GM20000 (cell line): Measurements from ENCODE around the gene UNC5B.

ENCODE experiments used
- DNase-seq: peaks from one replicate; pipeline ENCODE4 v3.0.0; 2012; ENCODE audit warnings: low spot score
- CTCF ChIP-seq: IDR thresholded peaks from 2 replicates; pipeline ENCODE4 v1.5.1; 2012; ENCODE audit warnings: mild to moderate bottlenecking, control low read depth; ENCODE audit errors: extremely low read depth, missing control alignments

UNC5B gene

GRCh38 chr10:71232089-71232998 is 20.0 kb downstream of the UNC5B start:
- DNase-seq, result no peak

GRCh38 chr10:71233482-71233892 is 21.1 kb downstream of the UNC5B start:
- no peak for TF ChIP-seq CTCF
- no peak for DNase-seq

More at GRCh38 chr10:71232089-71232998, 20.0 kb downstream of the UNC5B start:
- TF ChIP-seq CTCF, result no peak

- TF ChIP-seq CTCF, result no peak
- no peak for DNase-seq
These were observed 21.9 kb downstream of the UNC5B start for GRCh38 chr10:71234004-71234894.

- DNase-seq, result no peak
- TF ChIP-seq CTCF, result no peak
These were observed 22.8 kb downstream of the UNC5B start for GRCh38 chr10:71234970-71235685.

- no peak for DNase-seq
- no peak for TF ChIP-seq CTCF
These were observed 23.4 kb downstream of the UNC5B start for GRCh38 chr10:71235808-71236207.

- no peak for TF ChIP-seq CTCF
- no peak for DNase-seq
These were observed 23.9 kb downstream of the UNC5B start for GRCh38 chr10:71236286-71236685.
